HCT116 (cell line): ENCODE results near the gene CNN3. TPM values are rescaled to one million over a fixed set of nuclear protein-coding genes. Genes with fewer than 3 reads are reported as not detected.

ENCODE experiments used
- ATAC-seq: fragments of 200-7000 bp; cut with Tn5 transposase; 2 replicates; pipeline ENCODE4 v1.9.1; 2020; ENCODE audit warnings: mild to moderate bottlenecking, moderate library complexity
- BruUV-seq: library from RNA; stranded (reverse); fragments of 400-500 nt; replicated peaks from 2 replicates; lab custom pipeline; 2021; lab: Mats Ljungman, UMichigan
- CTCF ChIA-PET: fragments of 300-600 bp; sonication (Branson Sonifier 250); formaldehyde crosslinking; loops from one replicate; lab custom pipeline; 2021; ENCODE audit warnings: antibody characterized with exemption; lab: Charles Lee
- POLR2A ChIA-PET: fragments of 300-600, 350-600 bp; sonication (Branson Sonifier 250); formaldehyde crosslinking; loops from one replicate; lab custom pipeline; 2021; ENCODE audit warnings: antibody characterized with exemption; lab: Charles Lee
- RAD21 ChIA-PET, 2 experiments: fragments of 300-600 bp; sonication (Branson Sonifier 250); formaldehyde crosslinking; loops; one replicate each; lab custom pipeline; 2023; ENCODE audit warnings: low total read pairs in 2 of 2; ENCODE audit not compliant: uncharacterized antibody in 2 of 2, unreplicated experiment in 2 of 2, low non-redundant PET in 1 of 2; lab: Charles Lee
- DNase-seq: peaks from one replicate; pipeline ENCODE4 v3.0.0-alpha.2; 2010; ENCODE audit warnings: low read depth, low spot score
- H2AFZ ChIP-seq: fragments of 200-600 bp; shearing (Covaris generic), sonication (generic); 2 replicates; pipeline ENCODE4 v1.6.1; 2017; ENCODE audit warnings: low read depth, mixed run types, mixed read lengths, antibody characterized with exemption, low read length; ENCODE audit not compliant: poor library complexity, severe bottlenecking
- H3K27ac ChIP-seq: 2 replicates; pipeline ENCODE4 v1.5.1; 2012; ENCODE audit warnings: low read depth, low read length
- H3K27me3 ChIP-seq: fragments of 200-600 bp; sonication (generic); 2 replicates; pipeline ENCODE4 v1.6.1; 2016; ENCODE audit warnings: mixed run types, low read length, mixed read lengths; ENCODE audit not compliant: insufficient read depth
- H3K36me3 ChIP-seq, 2 experiments: fragments of 200-500 bp in 1 of 2; fragments of 200-600 bp in 1 of 2; sonication (Bioruptor generic) in 1 of 2; sonication (generic) in 1 of 2; 2 replicates each; pipeline versions ENCODE4 v1.5.1 to v1.6.1; 2014 to 2016; ENCODE audit warnings: low read length in 2 of 2, inconsistent platforms in 1 of 2, mixed read lengths in 1 of 2, mixed run types in 1 of 2; ENCODE audit not compliant: insufficient read depth in 2 of 2, control insufficient read depth in 1 of 2
- H3K4me1 ChIP-seq, 2 experiments: fragments of 200-600 bp in 1 of 2; sonication (generic) in 1 of 2; 2 replicates each; pipeline versions ENCODE4 v1.5.1 to v1.6.1; 2012 to 2017; ENCODE audit warnings: low read length in 2 of 2, inconsistent platforms in 1 of 2, mild to moderate bottlenecking in 1 of 2, mixed read lengths in 1 of 2, mixed run types in 1 of 2, moderate library complexity in 1 of 2; ENCODE audit not compliant: insufficient read depth in 2 of 2, control insufficient read depth in 1 of 2
- H3K4me2 ChIP-seq: fragments of 200-600 bp; sonication (generic); 2 replicates; pipeline ENCODE4 v1.6.1; 2017; ENCODE audit warnings: mixed run types, low read length, mixed read lengths
- H3K4me3 ChIP-seq, 2 experiments: fragments of 200-600 bp in 1 of 2; sonication (generic) in 1 of 2; replicated peaks in 1 of 2; 2 replicates each; pipeline ENCODE4 v1.5.1; 2011 to 2016; ENCODE audit warnings: low read length in 2 of 2, control low read depth in 1 of 2, low read depth in 1 of 2, mild to moderate bottlenecking in 1 of 2, mixed read lengths in 1 of 2, mixed run types in 1 of 2
- H3K79me2 ChIP-seq: fragments of 200-600 bp; sonication (generic); 2 replicates; pipeline ENCODE4 v1.6.1; 2017; ENCODE audit warnings: mild to moderate bottlenecking, mixed run types, low read length, moderate library complexity, mixed read lengths; ENCODE audit not compliant: insufficient read depth
- H3K9ac ChIP-seq: fragments of 200-600 bp; sonication (generic); 2 replicates; pipeline ENCODE4 v1.6.1; 2016; ENCODE audit warnings: low read length, mixed read lengths
- H3K9me2 ChIP-seq: fragments of 200-600 bp; sonication (generic), shearing (Covaris generic); 2 replicates; pipeline ENCODE4 v1.6.1; 2017; ENCODE audit warnings: mixed run types, mild to moderate bottlenecking, moderate library complexity; ENCODE audit not compliant: insufficient read depth
- H3K9me3 ChIP-seq, 2 experiments: fragments of 200-500 bp in 1 of 2; fragments of 200-600 bp in 1 of 2; sonication (Bioruptor generic) in 1 of 2; sonication (generic) in 1 of 2; 2 replicates each; pipeline ENCODE4 v1.6.1; 2014 to 2017; ENCODE audit warnings: low read length in 2 of 2, mixed read lengths in 2 of 2, inconsistent platforms in 1 of 2, low read depth in 1 of 2, mild to moderate bottlenecking in 1 of 2, mixed run types in 1 of 2, moderate library complexity in 1 of 2; ENCODE audit not compliant: control insufficient read depth in 1 of 2, insufficient read depth in 1 of 2
- H4K20me1 ChIP-seq: fragments of 200-600 bp; sonication (generic), shearing (Covaris generic); 2 replicates; pipeline ENCODE4 v1.6.1; 2017; ENCODE audit warnings: mixed run types, mild to moderate bottlenecking, moderate library complexity; ENCODE audit not compliant: insufficient read depth
- CBX3 ChIP-seq: IDR thresholded peaks from 2 replicates; pipeline ENCODE4 v1.6.1; 2012; ENCODE audit warnings: low read depth
- CEBPB ChIP-seq: IDR thresholded peaks from 2 replicates; pipeline ENCODE4 v1.6.1; 2012; ENCODE audit warnings: low read depth
- EGR1 ChIP-seq: IDR thresholded peaks from 2 replicates; pipeline ENCODE4 v1.6.1; 2012; ENCODE audit warnings: low read depth
- ELF1 ChIP-seq: IDR thresholded peaks from 2 replicates; pipeline ENCODE4 v1.6.1; 2012; ENCODE audit warnings: low read depth, borderline replicate concordance
- FOSL1 ChIP-seq: IDR thresholded peaks from 2 replicates; pipeline ENCODE4 v1.6.1; 2012; ENCODE audit warnings: low read depth
- JUND ChIP-seq: IDR thresholded peaks from 2 replicates; pipeline ENCODE4 v1.6.1; 2012
- MAX ChIP-seq: IDR thresholded peaks from 2 replicates; pipeline ENCODE4 v1.6.1; 2012
- POLR2A ChIP-seq: IDR thresholded peaks from 2 replicates; pipeline ENCODE4 v1.7.0; 2011; ENCODE audit warnings: borderline replicate concordance; ENCODE audit not compliant: insufficient read depth, insufficient read length; ENCODE audit errors: extremely low read depth
- REST ChIP-seq: IDR thresholded peaks from 2 replicates; pipeline ENCODE4 v1.6.1; 2012; ENCODE audit warnings: low read depth
- SIN3A ChIP-seq: IDR thresholded peaks from 2 replicates; pipeline ENCODE4 v1.6.1; 2012; ENCODE audit warnings: low read depth
- SRF ChIP-seq: IDR thresholded peaks from 2 replicates; pipeline ENCODE4 v1.6.1; 2012; ENCODE audit warnings: low read depth
- TCF7L2 ChIP-seq: IDR thresholded peaks from 2 replicates; pipeline ENCODE4 v1.7.0; 2011; ENCODE audit warnings: borderline replicate concordance, inconsistent platforms; ENCODE audit not compliant: insufficient read depth, insufficient read length; ENCODE audit errors: extremely low read depth
- YY1 ChIP-seq: IDR thresholded peaks from 2 replicates; pipeline ENCODE4 v1.6.1; 2011; ENCODE audit warnings: low read length, low read depth, moderate library complexity, mild to moderate bottlenecking; ENCODE audit not compliant: insufficient replicate concordance; ENCODE audit errors: extremely low read depth
- ZBTB33 ChIP-seq: IDR thresholded peaks from 2 replicates; pipeline ENCODE4 v1.6.1; 2011; ENCODE audit warnings: mild to moderate bottlenecking, low read length, moderate library complexity; ENCODE audit not compliant: insufficient replicate concordance; ENCODE audit errors: extremely low read depth
- ZNF274 ChIP-seq: fragments of 200-500 bp; sonication (Bioruptor generic); IDR thresholded peaks from 2 replicates; pipeline ENCODE4 v1.6.1; 2014; ENCODE audit warnings: mild to moderate bottlenecking, low read depth, low read length, inconsistent platforms
- intact Hi-C: fragments of 100-400 bp; cut with micrococcal nuclease; formaldehyde crosslinking; loops from 2 replicates; pipeline ENCODE4 v1.10.0; 2022
- total RNA-seq: library from RNA; stranded (reverse); gene quantifications from one replicate; pipeline ENCODE4 v1.2.1, GENCODE V29; 2021; ENCODE audit not compliant: unreplicated experiment

Gene CNN3
- total RNA-seq, 1 experiment from 2014 or later = 109 TPM

- H4K20me1 ChIP-seq = no peaks in the 10 kb centered on the region
- BruUV-seq = no TSS peak
- no peaks in the 10 kb centered on the region for H3K9me2 ChIP-seq
- H3K9ac ChIP-seq = no peak overlapping the region
- CTCF ChIA-PET = no interaction called here
- no peaks in the 10 kb centered on the region for H3K79me2 ChIP-seq
- RAD21 ChIA-PET = no interaction called here
- intact Hi-C loops = no loop called here
- H3K36me3 ChIP-seq = no peaks in the 10 kb centered on the region
- H3K4me3 ChIP-seq = no peak overlapping the region
- no peaks in the 10 kb centered on the region for H3K27me3 ChIP-seq
- H3K9me3 ChIP-seq = peaks cover 0 to 3% of the 10 kb centered on the region in 2 experiments; a peak in 1 of 4 replicates
- DNase-seq (no peak), ATAC-seq (no peak)
- POLR2A ChIA-PET = interaction anchor here (0.6 kb wide), 1 partner anchor 755 kb away, joined by 4 read pairs; no protein-coding TSS in a partner anchor
- H2AFZ ChIP-seq = no peak overlapping the region
- no peak overlapping the region for H3K4me2 ChIP-seq
- no peak for TF ChIP-seq EGR1
- TF ChIP-seq CEBPB = no peak
- no peak for TF ChIP-seq REST
- H3K27ac ChIP-seq = no peak overlapping the region
- no peaks in the 10 kb centered on the region for H3K4me1 ChIP-seq
Measured at GRCh38 chr1:94951509-94952208, 24.7 kb upstream of the CNN3 start.

- ATAC-seq = no peak
- ChIA-PET RAD21 (no interaction called here), POLR2A (no interaction called here), CTCF (no interaction called here)
- Histone ChIP-seq H3K79me2 (no peaks in the 10 kb centered on the region), H3K9me3 (peaks cover 0 to 3% of the 10 kb centered on the region in 2 experiments; a peak in 1 of 4 replicates), H3K9me2 (no peaks in the 10 kb centered on the region), H4K20me1 (no peaks in the 10 kb centered on the region), H3K9ac (no peak overlapping the region), H3K4me3 (no peak overlapping the region), H2AFZ (no peak overlapping the region), H3K4me1 (no peaks in the 10 kb centered on the region), H3K4me2 (no peak overlapping the region), H3K27me3 (no peaks in the 10 kb centered on the region), H3K36me3 (no peaks in the 10 kb centered on the region), H3K27ac (no peak overlapping the region)
- BruUV-seq = no TSS peak
- DNase-seq = no peak
- intact Hi-C loops = no loop called here
- TF ChIP-seq CBX3 (no peak), ELF1 (no peak), POLR2A (no peak), MAX (no peak), ZBTB33 (no peak), ZNF274 (no peak), SRF (no peak), YY1 (no peak), TCF7L2 (no peak), FOSL1 (no peak), JUND (no peak), SIN3A (no peak)
Measured at GRCh38 chr1:94951046-94951445, 24.1 kb upstream of the CNN3 start.
